Measurements from ENCODE around the gene DTHD1.

The DTHD1 gene

GRCh38 chr4:36316607-36317006, 35.2 kb downstream of the DTHD1 start:
- no peak for DNase-seq (ENCODE audit: low read depth)

GRCh38 chr4:36317721-36318120, 36.3 kb downstream of the DTHD1 start:
- DNase-seq (ENCODE audit: low read depth) = no peak

GRCh38 chr4:36320117-36320896, 38.9 kb downstream of the DTHD1 start:
- no peak for DNase-seq (ENCODE audit: low read depth)

GRCh38 chr4:36321176-36321575, 39.8 kb downstream of the DTHD1 start:
- DNase-seq (ENCODE audit: low read depth) = no peak

GRCh38 chr4:36322921-36323354, 41.5 kb downstream of the DTHD1 start:
- no peak for DNase-seq (ENCODE audit: low read depth)

GRCh38 chr4:36323816-36324419, 42.5 kb downstream of the DTHD1 start:
- no peak for DNase-seq (ENCODE audit: low read depth)

GRCh38 chr4:36324808-36325207, 43.4 kb downstream of the DTHD1 start:
- DNase-seq (ENCODE audit: low read depth) = no peak

- DNase-seq (ENCODE audit: low read depth) = no peak
Measured at GRCh38 chr4:36325499-36325898, 44.1 kb downstream of the DTHD1 start.

GRCh38 chr4:36325926-36326325, 44.5 kb downstream of the DTHD1 start:
- no peak for DNase-seq (ENCODE audit: low read depth)

GRCh38 chr4:36326476-36327029, 45.1 kb downstream of the DTHD1 start:
- no peak for DNase-seq (ENCODE audit: low read depth)

- no peak for DNase-seq (ENCODE audit: low read depth)
Measured at GRCh38 chr4:36327400-36327799, 46.0 kb downstream of the DTHD1 start.

- DNase-seq (ENCODE audit: low read depth) = no peak
Measured at GRCh38 chr4:36328130-36328529, 46.7 kb downstream of the DTHD1 start.

- DNase-seq (ENCODE audit: low read depth) = no peak
Measured at GRCh38 chr4:36329228-36329627, 47.8 kb downstream of the DTHD1 start.

- DNase-seq (ENCODE audit: low read depth) = no peak
Measured at GRCh38 chr4:36330796-36331195, 49.4 kb downstream of the DTHD1 start.

- DNase-seq (ENCODE audit: low read depth) = no peak
Measured at GRCh38 chr4:36332023-36332781, 50.8 kb downstream of the DTHD1 start.

GRCh38 chr4:36332782-36333131, 51.3 kb downstream of the DTHD1 start:
- DNase-seq (ENCODE audit: low read depth) = no peak

- DNase-seq (ENCODE audit: low read depth) = no peak
Measured at GRCh38 chr4:36333303-36333877, 52.0 kb downstream of the DTHD1 start.

- DNase-seq (ENCODE audit: low read depth) = no peak
Measured at GRCh38 chr4:36337665-36338185, 56.3 kb downstream of the DTHD1 start.

GRCh38 chr4:36338973-36339372, 57.6 kb downstream of the DTHD1 start:
- no peak for DNase-seq (ENCODE audit: low read depth)

- no peak for DNase-seq (ENCODE audit: low read depth)
Measured at GRCh38 chr4:36341936-36342335, 60.5 kb downstream of the DTHD1 start.

- DNase-seq (ENCODE audit: low read depth) = no peak
Measured at GRCh38 chr4:36343501-36344175, 62.2 kb downstream of the DTHD1 start.

Data from activated T-helper 1 cell treated with Interleukin-2 at 50 U/mL for 16 hours (primary cell).